HG03196 (cell line): ENCODE measurements around the gene STIL.

ENCODE experiments used
- ATAC-seq: cut with Tn5 transposase; IDR thresholded peaks from one replicate; pipeline ENCODE4 v1.9.1; 2021; ENCODE audit not compliant: unreplicated experiment

STIL gene

GRCh38 chr1:47238935-47239592 is 74.9 kb downstream of the STIL start:
- no peak for ATAC-seq

DNA sequence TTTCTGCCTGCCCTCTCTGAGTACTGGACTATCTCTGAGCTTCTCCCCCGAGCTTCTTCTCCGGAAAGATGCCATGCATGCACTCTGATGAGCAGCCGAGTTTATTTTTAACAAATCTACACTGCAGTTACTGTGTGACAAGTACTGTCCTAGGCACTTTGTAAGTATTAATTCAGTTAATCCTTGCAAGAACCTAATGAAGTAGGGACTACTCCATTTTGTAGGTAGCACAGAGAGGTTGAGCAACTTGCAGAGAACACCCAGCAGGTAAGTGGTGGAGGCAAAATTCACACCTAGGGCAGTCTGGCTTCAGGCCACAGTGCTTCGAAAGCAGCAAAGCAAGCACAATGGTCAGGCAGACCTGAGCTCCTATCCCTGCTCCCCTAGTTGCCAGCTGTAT is 78.1 kb downstream of the STIL start:
- no peak for ATAC-seq

DNA sequence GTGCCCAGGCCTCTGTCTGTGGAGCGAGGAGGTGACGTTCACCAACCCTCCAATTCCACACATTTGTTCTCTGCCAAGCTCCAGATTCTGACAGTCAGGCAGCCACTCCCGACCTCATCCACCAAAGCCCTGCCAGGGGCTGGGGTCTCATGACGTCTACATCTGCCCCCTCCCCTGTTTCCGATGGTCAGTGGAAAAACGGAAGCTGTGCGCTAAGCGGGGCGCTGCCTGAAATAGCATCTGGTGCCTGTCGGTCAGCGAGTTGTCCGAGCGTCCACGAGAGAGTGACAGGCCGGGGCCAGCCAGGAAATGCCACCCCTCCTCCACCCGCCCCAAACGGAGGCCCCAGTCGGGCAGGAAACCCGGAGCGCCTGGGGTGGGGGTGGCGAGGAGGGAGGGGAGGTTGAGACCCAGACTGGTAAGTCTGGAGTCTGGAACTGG is 78.7 kb downstream of the STIL start:
- no peak for ATAC-seq

DNA sequence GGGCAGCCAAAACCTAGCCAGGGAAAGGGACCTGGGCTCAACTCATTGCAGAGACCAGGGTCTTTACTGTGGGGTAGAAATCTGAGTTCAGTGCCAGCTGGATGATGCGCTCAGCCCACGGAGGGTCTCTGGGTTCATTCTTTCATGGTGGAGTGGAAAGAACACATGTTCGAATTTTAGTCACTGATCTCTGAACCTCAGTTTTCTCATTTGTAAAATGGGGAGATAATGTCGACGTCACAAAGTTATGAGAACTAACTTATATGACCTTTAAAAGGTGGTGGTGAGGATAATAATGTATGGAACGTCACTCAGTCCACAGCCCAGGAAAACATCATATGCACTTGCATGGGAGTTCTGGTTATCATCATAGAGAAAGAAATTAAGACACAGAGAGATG is 80.8 kb downstream of the STIL start:
- no peak for ATAC-seq

DNA sequence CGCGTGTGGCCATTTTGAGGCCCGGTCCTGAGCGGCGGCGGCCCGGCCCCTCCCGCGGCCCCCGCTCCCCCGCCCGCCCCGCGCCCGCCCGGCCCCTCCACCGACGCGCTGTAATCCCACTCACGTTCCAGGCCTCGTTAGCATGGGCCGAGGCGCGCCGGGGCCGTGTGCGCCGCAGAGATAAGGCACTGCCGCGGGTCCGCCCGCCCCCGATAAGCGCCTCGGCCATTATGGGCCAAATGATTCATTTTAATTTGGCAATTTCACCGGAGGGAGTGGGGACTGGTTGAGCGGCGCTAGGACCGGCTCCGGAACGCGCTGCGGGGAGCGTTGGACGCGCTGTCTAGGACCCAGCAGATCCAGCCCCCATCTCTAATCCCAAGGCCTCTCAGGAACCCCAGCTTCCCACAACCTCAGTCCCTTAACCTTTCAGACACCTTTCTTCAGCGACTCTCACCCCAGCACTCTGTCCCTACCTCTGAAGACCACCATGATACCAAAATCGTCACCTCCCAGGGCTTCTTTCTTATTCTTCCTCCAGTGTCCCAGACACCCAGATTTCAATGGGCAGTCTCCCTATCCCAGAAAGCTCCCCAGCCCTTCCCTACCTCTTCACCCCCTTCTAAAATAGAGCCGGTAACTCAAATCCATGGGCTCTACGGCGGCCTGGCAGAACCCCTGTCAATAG is 81.6 kb downstream of the STIL start, which contains the start of gene TAL1:
Gene TAL1 (minus strand): TSS at position 39 of the 688 bp plus-strand sequence. CDS start 6,337 bp downstream, outside the sequence.
- ATAC-seq, result no peak

GRCh38 chr1:47231301-47232186 is 82.4 kb downstream of the STIL start:
- no peak for ATAC-seq

GRCh38 chr1:47230692-47231300 is 83.2 kb downstream of the STIL start:
- no peak for ATAC-seq

GRCh38 chr1:47229886-47230691 is 83.9 kb downstream of the STIL start:
- ATAC-seq, result no peak

DNA sequence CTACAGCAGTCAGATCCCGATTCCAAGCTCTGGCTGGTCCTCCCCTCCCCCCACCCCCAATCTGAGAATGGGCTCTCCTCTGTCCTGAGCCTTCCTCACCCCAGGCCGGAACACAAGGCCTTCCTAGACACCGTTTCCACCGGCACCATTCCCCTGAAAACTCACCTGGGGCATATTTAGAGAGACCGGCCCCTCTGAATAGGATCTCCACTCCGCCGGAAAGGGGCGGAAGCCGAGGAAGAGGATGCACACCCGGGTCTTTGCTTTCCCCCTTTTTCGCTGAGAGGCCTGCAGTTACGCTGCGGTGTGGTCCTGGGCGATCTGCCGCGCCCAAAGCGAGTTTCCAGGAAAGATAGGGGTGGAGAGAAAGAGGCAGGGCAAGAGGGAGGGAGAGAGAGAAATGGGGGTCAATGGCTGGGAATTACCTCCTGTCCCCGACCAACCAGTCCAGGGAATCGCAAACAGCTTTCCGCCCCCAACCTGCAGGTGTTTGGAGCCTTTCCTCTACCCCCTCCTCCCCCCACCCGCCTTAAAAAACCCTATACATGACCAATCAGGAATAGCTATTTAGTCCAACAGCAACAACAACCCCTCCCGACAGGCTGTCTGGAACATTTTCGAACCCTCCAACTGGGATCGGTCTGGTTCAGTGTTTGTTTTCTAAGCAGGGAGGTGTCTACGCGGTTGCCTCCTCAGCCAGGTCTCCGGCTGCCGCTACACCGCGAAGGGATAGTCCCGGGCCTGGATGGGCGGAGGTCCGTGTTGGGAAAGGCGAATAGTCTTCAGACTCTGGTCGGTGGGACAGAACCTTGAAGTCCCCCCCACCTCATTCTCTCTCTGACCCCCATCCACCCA is 84.7 kb downstream of the STIL start:
- ATAC-seq, result no peak

- ATAC-seq, result no peak
Measured at GRCh38 chr1:47228644-47229030, 85.3 kb downstream of the STIL start.

DNA sequence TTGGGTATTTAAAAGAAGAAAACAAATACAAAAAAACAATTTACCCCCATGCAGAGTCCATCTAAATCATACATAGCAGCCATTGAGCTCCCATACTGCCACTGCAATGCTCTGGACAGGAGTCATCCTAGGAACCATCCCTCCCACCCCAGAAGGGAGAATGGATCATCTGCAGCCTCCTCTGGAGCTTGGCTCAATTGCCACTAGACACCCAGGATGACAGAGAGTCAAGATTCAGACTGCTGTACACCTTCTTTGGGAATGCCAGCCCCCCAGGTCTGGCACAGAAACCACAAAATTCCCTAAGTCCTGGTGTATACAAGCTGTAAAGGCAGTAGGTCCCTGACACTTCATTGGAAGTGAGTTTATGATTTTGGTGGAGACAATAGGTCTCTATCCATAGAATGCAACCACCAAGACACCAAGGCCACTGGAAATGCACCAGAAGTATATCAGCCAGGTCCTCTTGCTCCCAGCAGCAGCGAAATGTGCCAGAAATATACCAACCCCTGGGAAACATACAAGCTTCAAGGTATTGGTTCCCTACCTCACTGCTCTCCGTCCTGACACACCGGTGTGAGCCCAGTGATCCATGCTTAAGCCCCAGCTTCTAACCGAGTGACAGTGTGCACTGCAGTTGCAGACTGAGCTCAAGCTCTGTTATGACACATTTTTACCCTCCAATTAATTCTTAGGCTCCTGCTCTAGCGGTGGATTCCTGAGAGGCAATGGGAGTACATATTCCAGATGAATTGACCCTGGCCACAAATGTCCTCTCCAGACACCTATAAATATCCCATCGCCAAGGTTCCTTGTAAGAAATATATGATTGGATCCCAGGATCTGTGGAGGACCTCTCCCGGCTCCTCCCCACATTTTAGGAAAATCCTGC is 86.4 kb downstream of the STIL start:
- ATAC-seq, result no peak

DNA sequence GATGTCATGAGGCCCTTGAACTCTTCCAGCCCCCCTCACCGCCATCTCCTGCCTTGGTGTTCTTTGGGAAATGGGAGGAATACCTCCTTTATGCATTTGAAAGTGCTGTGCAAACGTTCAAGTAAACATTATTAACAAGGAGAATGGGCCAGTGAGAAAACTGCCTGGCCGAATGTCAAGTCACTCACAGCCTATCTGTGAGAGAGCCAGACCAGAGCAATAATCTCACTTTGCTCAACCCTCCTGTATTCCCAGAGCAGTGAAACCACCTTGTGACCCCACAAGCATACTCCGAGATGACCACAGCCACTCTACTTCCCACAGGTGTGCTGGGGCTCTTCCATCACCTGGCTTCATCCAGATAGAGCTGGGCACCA is 87.1 kb downstream of the STIL start:
- no peak for ATAC-seq

GRCh38 chr1:47226121-47226838 is 87.7 kb downstream of the STIL start:
- ATAC-seq, result no peak

DNA sequence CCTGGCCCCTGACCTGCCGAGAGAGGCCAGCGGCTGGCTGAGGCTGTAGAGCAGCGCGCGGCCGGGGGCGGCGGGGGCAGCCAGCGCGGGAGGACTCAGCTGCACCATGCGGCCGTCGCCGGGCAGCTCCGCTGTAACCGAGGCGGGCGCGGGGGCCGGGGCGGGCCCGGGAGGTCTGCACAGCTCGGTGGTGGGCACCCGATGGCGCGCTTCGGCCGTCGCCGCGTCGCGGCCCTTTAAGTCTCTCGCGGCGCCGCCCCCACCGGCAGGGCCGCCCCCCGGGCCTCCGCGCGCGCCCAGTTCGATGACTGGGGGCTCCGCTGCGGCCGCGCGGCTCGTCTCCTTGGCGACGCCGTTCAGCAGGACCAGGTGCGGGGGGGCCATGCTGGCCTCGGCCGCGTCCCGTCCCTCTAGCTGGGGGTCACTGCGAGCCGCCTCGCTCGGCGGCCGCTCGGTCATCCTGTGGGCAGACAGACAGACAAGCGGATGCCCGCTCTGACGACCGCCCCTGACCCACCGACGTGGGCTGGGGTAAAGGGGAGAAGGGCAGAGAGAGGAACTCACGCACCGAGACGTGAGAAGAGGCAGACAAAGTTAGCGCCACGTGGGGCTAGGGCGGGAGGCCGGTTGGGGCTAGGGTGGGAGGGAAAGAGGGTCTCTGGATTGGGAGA is 88.4 kb downstream of the STIL start:
- ATAC-seq, result no peak

DNA sequence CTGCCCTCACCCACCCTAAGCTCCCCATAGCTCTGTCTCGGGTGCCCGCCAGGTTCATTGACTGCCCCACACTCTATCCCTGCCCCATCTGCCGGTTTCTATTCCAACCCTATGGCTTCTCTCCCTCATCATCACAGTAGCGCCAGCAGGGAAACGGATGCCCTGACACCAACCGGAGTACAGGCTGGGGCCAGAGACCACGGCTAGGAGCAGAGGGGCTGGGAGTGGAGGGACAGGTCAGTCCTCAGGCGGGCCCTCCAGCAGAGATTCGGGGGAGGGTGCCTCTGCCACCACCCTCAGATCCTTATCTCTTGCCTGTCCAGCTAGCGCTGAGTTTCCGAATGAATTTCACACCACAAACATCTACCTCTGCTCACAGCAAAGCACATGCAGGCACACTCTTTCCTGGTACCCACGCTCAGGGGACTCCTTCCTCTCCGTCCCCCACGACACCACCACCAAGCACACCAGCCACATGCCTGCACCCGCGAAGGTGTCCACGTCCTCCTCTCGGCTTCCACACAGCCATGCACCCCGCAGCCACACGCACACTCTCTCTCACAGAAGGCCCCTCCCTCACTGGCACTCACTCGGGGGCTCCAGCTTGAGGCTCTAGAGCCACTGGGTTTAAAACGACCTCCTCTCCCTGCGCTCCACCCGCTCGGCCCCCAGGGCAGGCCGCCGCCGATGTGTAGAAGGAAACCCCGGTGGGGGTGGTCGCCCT is 89.1 kb downstream of the STIL start:
- ATAC-seq, result no peak

GRCh38 chr1:47223921-47224675 is 89.8 kb downstream of the STIL start:
- ATAC-seq, result no peak
